ENCODE data around the gene SEMA7A.
"Not testable (repeated sequence)": the region's sequence is repeated elsewhere in the genome, so short reads cannot be mapped to it uniquely, and the experiment has no call there.

Gene SEMA7A

GRCh38 chr15:74369084-74369745 lies 64.5 kb downstream of the SEMA7A start:
- peak; percentile 21 for DNase-seq

DNA sequence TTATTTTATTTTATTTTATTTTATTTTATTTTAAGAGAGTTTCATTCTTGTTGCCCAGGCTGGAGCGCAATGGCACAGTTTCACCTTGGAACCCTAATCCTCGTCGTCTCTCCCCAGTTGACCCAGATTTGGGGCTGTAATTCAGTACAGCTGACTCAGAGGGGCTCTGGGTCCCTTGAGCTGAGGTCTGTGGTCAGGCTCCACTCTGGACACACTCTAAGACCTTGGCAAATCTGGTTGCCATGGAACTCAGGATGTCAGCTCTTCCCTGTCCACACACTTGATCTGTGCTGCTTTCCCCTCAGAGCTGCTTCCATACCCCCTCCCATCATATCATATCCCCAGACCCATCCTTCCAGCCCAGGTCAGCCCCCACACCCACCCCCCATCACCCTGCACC lies 65.6 kb downstream of the SEMA7A start:
- no peak for DNase-seq

GRCh38 chr15:74367296-74367854 lies 66.4 kb downstream of the SEMA7A start, which contains the start of gene CYP11A1:
TSS of gene CYP11A1 (minus strand) at chr15:74367646. CDS start at chr15:74367585, 61 bp downstream.
- DNase-seq, result peak; percentile 51

DNA sequence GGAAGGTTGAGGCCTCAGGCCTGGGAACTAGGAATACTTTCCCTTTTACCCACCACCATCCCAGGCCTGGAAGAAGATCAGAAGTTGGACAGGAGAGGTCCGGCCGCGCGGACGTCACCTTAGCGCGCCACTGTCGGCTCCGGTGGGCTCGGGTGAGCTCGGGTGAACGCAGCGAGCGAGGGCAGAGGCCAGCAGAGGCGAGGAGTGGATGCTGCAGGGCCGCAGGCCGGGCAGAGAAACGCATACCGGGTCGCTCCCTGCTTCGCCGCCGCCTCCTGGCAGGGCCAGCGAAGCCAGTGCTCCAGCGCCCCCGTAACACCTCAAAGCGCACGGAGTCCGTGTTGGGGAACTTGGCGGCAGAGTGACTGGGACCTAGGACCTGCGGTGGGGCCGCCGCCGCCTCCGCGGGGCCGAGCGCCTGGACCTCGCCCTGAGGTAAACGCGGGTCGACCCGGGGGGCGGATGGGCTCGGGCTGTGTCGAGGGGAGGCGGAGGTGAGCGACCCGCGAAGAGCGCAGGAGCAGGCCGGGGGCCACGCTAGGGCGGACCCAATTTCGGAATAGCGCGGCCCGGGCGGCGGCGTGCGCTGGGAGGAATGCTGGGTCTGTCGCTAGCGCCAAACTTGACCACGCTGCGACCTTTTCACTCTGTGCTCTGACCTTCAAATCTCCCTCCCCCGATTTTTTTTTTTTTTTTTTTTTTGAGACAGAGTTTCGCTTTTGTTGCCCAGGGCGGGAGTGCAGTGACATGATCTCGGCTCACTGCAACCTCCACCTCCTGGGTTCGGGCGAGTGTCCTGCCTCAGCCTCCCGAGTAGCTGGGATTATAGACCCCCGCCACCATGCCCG lies 67.9 kb downstream of the SEMA7A start:
- DNase-seq, result peak; percentile 76

GRCh38 chr15:74364936-74365597 lies 68.7 kb downstream of the SEMA7A start:
- DNase-seq, result no peak

- DNase-seq, result no peak
Observed at GRCh38 chr15:74362482-74362881, 71.3 kb downstream of the SEMA7A start.

GRCh38 chr15:74360855-74361254 lies 72.9 kb downstream of the SEMA7A start:
- DNase-seq, result not testable (repeated sequence)

DNA sequence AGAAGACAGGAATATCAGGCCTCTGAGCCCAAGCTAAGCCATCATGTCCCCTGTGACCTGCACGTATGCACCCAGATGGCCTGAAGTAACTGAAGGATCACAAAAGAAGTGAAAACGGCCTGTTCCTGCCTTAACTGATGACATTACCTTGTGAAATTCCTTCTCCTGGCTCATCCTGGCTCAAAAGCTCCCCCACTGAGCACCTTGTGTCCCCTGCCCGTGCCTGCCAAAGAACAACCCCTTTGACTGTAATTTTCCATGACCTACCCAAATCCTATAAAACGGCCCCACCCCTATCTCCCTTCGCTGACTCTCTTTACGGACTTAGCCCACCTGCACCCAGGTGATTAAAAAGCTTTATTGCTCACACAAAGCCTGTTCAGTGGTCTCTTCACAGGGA lies 74.4 kb downstream of the SEMA7A start:
- not testable (repeated sequence) for DNase-seq

All from activated CD8-positive, alpha-beta memory T cell treated with anti-CD3 and anti-CD28 coated beads for 24 hours (primary cell).